ENCODE measurements around the gene SPAG8. TPM values are rescaled to one million over a fixed set of nuclear protein-coding genes. Genes with fewer than 3 reads are reported as not detected.

SPAG8 gene
- total and polyA plus RNA-seq, 9 of the 15 experiments (the other 6 are each of a cell fraction or from before 2014, with no cell fraction given) = 0.03 to 0.47 (median 0.21) TPM

DNA sequence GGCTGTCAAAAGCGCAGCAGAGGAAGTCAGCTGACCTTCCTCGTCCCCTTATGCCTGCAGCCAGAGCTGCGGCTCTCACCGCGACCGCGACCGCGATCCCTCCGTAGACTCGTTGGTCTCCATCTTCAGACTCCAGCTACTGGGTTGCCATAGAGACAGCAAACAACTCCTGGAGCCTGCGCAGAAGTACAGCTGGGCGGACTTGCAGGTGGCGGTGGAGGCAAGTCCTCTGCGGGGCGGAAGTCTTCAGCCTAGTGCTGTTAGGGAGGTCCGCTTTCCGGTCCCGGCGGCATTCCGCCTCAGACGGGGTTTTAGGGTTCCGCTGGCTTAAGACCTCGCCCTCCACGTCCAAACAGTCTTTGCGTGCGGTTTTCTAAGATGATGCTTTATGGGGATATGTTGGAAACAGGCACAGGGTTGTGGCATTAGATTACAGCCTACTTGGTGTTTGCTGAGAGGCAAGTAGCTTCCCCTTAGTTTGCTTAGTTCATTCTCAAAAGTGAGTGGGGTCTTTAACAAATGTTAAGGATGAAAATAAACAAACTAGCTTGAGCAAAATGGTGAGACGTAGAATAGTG lies at the start of gene SPAG8 (continued):
- TF ChIP-seq, protein P1, sequence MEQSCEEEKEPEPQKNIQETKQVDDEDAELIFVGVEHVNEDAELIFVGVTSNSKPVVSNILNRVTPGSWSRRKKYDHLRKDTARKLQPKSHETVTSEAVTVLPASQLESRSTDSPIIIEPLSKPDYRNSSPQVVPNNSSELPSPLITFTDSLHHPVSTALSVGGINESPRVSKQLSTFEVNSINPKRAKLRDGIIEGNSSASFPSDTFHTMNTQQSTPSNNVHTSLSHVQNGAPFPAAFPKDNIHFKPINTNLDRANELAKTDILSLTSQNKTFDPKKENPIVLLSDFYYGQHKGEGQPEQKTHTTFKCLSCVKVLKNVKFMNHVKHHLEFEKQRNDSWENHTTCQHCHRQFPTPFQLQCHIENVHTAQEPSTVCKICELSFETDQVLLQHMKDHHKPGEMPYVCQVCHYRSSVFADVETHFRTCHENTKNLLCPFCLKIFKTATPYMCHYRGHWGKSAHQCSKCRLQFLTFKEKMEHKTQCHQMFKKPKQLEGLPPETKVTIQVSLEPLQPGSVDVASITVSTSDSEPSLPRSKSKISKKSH (CRISPR knock-in tag; IDR thresholded peaks at IDR 0.05) = no peak
- TF ChIP-seq ZNF263 (CRISPR knock-in tag; IDR thresholded peaks at IDR 0.05; ENCODE audit: borderline replicate concordance) = peak; percentile 60; the same call in 1 of the 2 replicates
- peak; percentile 22; the same call in 1 of the 2 replicates for TF ChIP-seq CTBP1 (IDR thresholded peaks at IDR 0.05; ENCODE audit: borderline replicate concordance)
- 0 out of 2 replicates have a peak, but pooled peaks have one; percentile 29 for TF ChIP-seq SP1 (CRISPR knock-in tag; IDR thresholded peaks at IDR 0.05)
- no peak for TF ChIP-seq RBM34 (IDR thresholded peaks at IDR 0.05; ENCODE audit: borderline replicate concordance, insufficient read depth, low read length)
- peak; percentile 82 for TF ChIP-seq ZEB2 (IDR thresholded peaks at IDR 0.05)
- TF ChIP-seq RFX1 (IDR thresholded peaks at IDR 0.05) = peak; percentile 95
- TF ChIP-seq KLF1 (tag; IDR thresholded peaks at IDR 0.05) = no peak
- TF ChIP-seq ZNF57 (CRISPR knock-in tag; IDR thresholded peaks at IDR 0.05) = no peak
- TF ChIP-seq, protein P2, sequence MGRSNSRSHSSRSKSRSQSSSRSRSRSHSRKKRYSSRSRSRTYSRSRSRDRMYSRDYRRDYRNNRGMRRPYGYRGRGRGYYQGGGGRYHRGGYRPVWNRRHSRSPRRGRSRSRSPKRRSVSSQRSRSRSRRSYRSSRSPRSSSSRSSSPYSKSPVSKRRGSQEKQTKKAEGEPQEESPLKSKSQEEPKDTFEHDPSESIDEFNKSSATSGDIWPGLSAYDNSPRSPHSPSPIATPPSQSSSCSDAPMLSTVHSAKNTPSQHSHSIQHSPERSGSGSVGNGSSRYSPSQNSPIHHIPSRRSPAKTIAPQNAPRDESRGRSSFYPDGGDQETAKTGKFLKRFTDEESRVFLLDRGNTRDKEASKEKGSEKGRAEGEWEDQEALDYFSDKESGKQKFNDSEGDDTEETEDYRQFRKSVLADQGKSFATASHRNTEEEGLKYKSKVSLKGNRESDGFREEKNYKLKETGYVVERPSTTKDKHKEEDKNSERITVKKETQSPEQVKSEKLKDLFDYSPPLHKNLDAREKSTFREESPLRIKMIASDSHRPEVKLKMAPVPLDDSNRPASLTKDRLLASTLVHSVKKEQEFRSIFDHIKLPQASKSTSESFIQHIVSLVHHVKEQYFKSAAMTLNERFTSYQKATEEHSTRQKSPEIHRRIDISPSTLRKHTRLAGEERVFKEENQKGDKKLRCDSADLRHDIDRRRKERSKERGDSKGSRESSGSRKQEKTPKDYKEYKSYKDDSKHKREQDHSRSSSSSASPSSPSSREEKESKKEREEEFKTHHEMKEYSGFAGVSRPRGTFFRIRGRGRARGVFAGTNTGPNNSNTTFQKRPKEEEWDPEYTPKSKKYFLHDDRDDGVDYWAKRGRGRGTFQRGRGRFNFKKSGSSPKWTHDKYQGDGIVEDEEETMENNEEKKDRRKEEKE (IDR thresholded peaks at IDR 0.05; ENCODE audit: borderline replicate concordance in 1 of 2, control insufficient read depth in 1 of 2, low read depth in 2 of 2, low read length in 1 of 2) = peak in 1 of 2 experiments; percentile 85; a peak in 2 of 4 replicates
- TF ChIP-seq ZNF717 (CRISPR knock-in tag; IDR thresholded peaks at IDR 0.05) = no peak
- no peak for TF ChIP-seq E2F3 (CRISPR knock-in tag; IDR thresholded peaks at IDR 0.05)
- TF ChIP-seq NRF1 (conservative IDR thresholded peaks at IDR 0.05 in 1 of 2, IDR thresholded peaks at IDR 0.05 in 1 of 2) = peak; percentile 92 to 94
- peak; percentile 44 for TF ChIP-seq TBP (optimal IDR thresholded peaks at IDR 0.05; ENCODE audit: low read depth, low read length)
- 0 out of 2 replicates have a peak, but pooled peaks have one; percentile 45 for TF ChIP-seq POLR2AphosphoS2 (IDR thresholded peaks at IDR 0.05; ENCODE audit: low read length)
- TF ChIP-seq, protein P3, sequence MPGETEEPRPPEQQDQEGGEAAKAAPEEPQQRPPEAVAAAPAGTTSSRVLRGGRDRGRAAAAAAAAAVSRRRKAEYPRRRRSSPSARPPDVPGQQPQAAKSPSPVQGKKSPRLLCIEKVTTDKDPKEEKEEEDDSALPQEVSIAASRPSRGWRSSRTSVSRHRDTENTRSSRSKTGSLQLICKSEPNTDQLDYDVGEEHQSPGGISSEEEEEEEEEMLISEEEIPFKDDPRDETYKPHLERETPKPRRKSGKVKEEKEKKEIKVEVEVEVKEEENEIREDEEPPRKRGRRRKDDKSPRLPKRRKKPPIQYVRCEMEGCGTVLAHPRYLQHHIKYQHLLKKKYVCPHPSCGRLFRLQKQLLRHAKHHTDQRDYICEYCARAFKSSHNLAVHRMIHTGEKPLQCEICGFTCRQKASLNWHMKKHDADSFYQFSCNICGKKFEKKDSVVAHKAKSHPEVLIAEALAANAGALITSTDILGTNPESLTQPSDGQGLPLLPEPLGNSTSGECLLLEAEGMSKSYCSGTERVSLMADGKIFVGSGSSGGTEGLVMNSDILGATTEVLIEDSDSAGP (CRISPR knock-in tag; IDR thresholded peaks at IDR 0.05) = no peak
- TF ChIP-seq ZNF175 (CRISPR knock-in tag; IDR thresholded peaks at IDR 0.05; ENCODE audit: low read depth) = no peak
- TF ChIP-seq, protein P4, sequence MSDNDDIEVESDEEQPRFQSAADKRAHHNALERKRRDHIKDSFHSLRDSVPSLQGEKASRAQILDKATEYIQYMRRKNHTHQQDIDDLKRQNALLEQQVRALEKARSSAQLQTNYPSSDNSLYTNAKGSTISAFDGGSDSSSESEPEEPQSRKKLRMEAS (CRISPR knock-in tag; IDR thresholded peaks at IDR 0.05) = peak; percentile 32; the same call in 1 of the 2 replicates
- no peak for TF ChIP-seq ZZZ3 (IDR thresholded peaks at IDR 0.05)
- TF ChIP-seq ZNF444 (CRISPR knock-in tag; IDR thresholded peaks at IDR 0.05) = no peak
- TF ChIP-seq ELF2 (CRISPR knock-in tag; IDR thresholded peaks at IDR 0.05) = peak; percentile 84
- TF ChIP-seq ZSCAN32 (CRISPR knock-in tag; IDR thresholded peaks at IDR 0.05) = no peak

All from K562 (cell line).